Measurements from ENCODE around the gene TEAD2. TPM values are rescaled to one million over a fixed set of nuclear protein-coding genes. Genes with fewer than 3 reads are reported as not detected.

TEAD2 gene
- total RNA-seq, 1 experiment from 2014 or later: 121 TPM

DNA sequence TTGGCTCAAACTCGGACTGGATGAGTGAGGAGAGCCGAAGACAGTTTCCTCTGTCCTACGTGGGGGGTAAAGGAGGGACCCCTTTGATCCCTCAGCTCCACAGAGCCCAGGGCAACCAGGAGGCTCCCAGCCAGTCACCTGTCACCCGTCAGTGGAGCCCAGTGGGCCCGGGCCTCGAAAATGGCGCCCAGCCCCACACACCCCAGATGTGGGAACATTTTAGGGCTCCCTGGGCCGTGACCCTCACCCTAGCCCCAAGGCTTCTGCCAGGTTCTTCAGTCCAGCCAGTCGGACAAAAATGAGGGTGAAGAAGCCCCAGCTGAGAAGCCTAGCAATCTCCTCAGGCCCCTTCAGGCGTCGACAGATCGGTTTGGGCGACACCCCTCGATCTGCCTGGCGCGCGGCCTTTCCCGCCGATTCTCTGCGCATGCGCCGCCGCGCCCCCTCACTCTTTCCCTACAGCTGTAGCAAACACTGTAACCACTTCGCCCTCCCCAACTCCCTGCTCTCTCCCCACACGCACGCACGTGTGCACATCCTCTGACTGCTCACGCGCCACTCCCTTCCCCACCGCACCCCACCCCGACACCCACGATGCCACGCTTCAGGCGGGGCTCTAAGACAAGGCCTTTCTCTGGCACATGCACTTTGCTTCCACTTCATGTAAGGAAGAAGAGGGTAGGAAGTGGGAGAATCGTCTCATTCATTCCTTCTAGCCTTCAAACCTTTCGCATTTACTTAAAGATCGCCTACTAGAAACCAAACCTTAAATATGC, 37.2 kb downstream of the TEAD2 start, which contains the start of gene SLC6A16:
Gene SLC6A16 (minus strand): TSS at position 391 of the 776 bp plus-strand sequence. CDS start 13,844 bp downstream, outside the sequence.
- Histone ChIP-seq H3K9me3 (ENCODE audit: low read depth, low read length, poor library complexity, severe bottlenecking) (peaks cover 11% of the 10 kb centered on the region), H3K27ac (ENCODE audit: low read depth, low read length, poor library complexity, severe bottlenecking) (no peak within 1 kb of the TSS), H3K4me1 (ENCODE audit: insufficient read depth, low read length, poor library complexity, severe bottlenecking) (no peaks in the 10 kb centered on the region), H3K36me3 (ENCODE audit: insufficient read depth, low read length, poor library complexity, severe bottlenecking) (no peaks in the 10 kb centered on the region), H3K27me3 (replicated peaks; ENCODE audit: insufficient read depth, low read depth, low read length, poor library complexity) (no peaks in the 10 kb centered on the region), H3K4me3 (ENCODE audit: low read depth, low read length, poor library complexity, severe bottlenecking) (no peak within 1 kb of the TSS)
- ChIA-PET POLR2A (ENCODE audit: low non-redundant PET) (no interaction called here), CTCF (no interaction called here)
- TF ChIP-seq, protein P1, sequence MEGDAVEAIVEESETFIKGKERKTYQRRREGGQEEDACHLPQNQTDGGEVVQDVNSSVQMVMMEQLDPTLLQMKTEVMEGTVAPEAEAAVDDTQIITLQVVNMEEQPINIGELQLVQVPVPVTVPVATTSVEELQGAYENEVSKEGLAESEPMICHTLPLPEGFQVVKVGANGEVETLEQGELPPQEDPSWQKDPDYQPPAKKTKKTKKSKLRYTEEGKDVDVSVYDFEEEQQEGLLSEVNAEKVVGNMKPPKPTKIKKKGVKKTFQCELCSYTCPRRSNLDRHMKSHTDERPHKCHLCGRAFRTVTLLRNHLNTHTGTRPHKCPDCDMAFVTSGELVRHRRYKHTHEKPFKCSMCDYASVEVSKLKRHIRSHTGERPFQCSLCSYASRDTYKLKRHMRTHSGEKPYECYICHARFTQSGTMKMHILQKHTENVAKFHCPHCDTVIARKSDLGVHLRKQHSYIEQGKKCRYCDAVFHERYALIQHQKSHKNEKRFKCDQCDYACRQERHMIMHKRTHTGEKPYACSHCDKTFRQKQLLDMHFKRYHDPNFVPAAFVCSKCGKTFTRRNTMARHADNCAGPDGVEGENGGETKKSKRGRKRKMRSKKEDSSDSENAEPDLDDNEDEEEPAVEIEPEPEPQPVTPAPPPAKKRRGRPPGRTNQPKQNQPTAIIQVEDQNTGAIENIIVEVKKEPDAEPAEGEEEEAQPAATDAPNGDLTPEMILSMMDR (conservative IDR thresholded peaks at IDR 0.05; ENCODE audit: low read depth, low read length): no peak
- TF ChIP-seq EZH2 (IDR thresholded peaks at IDR 0.05; ENCODE audit: borderline replicate concordance, low read depth, low read length, poor library complexity, severe bottlenecking): no peak
- DNase-seq (ENCODE audit: low spot score): no peak
- intact Hi-C loops (cut with micrococcal nuclease; ENCODE audit: unreplicated experiment): no loop called here
- BruUV-seq (replicated peaks): no TSS peak

DNA sequence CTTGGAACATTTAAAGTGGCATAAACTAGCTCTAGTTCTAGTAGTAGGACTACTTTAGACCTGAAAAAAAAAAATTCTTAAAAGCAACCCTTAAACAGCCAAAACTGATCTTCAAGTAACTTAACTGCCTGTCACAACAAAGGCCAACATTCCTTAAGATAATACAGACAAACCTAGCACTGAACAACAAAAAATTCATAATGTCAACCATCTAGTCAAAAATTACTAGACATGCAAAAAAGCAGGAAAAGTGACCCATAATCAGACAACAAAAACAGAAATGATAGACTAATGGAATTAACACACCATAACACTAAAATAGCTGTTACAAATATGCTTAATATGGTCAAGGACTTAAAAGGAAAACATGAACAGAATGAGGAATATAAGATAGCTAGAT, 43.9 kb downstream of the TEAD2 start:
- Histone ChIP-seq H3K4me3 (ENCODE audit: low read depth, low read length, poor library complexity, severe bottlenecking) (no peak overlapping the region), H3K27ac (ENCODE audit: low read depth, low read length, poor library complexity, severe bottlenecking) (no peak overlapping the region), H3K27me3 (replicated peaks; ENCODE audit: insufficient read depth, low read depth, low read length, poor library complexity) (no peaks in the 10 kb centered on the region), H3K4me1 (ENCODE audit: insufficient read depth, low read length, poor library complexity, severe bottlenecking) (peaks cover 12% of the 10 kb centered on the region), H3K9me3 (ENCODE audit: low read depth, low read length, poor library complexity, severe bottlenecking) (peaks cover 14% of the 10 kb centered on the region), H3K36me3 (ENCODE audit: insufficient read depth, low read length, poor library complexity, severe bottlenecking) (no peaks in the 10 kb centered on the region)
- ChIA-PET CTCF (interaction anchor here (1.2 kb wide), 1 partner anchor 9 kb away, joined by 3 read pairs; no protein-coding TSS in a partner anchor), POLR2A (ENCODE audit: low non-redundant PET) (no interaction called here)
- TF ChIP-seq, protein P1 (conservative IDR thresholded peaks at IDR 0.05; ENCODE audit: low read depth, low read length): no peak
- TF ChIP-seq EZH2 (IDR thresholded peaks at IDR 0.05; ENCODE audit: borderline replicate concordance, low read depth, low read length, poor library complexity, severe bottlenecking): no peak
- DNase-seq (ENCODE audit: low spot score): no peak
- no TSS peak for BruUV-seq (replicated peaks)
- intact Hi-C loops (cut with micrococcal nuclease; ENCODE audit: unreplicated experiment): no loop called here

DNA sequence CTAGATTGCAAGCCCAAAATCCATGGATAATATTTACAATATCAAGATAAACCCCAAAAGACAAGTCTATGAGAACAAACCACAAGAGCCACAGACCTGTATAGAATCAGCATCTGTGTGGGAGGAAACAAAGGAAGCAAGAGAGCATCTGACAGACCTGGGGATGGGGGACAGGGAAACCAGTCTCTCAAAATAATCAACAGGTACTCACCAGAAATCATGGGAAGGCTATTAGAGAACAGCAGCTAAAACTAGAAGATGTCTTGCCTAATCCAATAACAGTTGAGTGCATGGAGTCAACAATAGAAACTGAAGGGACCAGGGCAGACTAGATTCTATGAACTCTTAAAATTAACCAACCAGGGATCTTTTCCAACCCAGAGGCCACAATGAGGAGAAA, 45.9 kb downstream of the TEAD2 start:
- intact Hi-C loops (cut with micrococcal nuclease; ENCODE audit: unreplicated experiment): no loop called here
- TF ChIP-seq EZH2 (IDR thresholded peaks at IDR 0.05; ENCODE audit: borderline replicate concordance, low read depth, low read length, poor library complexity, severe bottlenecking): no peak
- TF ChIP-seq, protein P1 (conservative IDR thresholded peaks at IDR 0.05; ENCODE audit: low read depth, low read length): no peak
- H3K27ac ChIP-seq (ENCODE audit: low read depth, low read length, poor library complexity, severe bottlenecking): no peak overlapping the region
- BruUV-seq (replicated peaks): no TSS peak
- peaks cover 12% of the 10 kb centered on the region for H3K4me1 ChIP-seq (ENCODE audit: insufficient read depth, low read length, poor library complexity, severe bottlenecking)
- H3K36me3 ChIP-seq (ENCODE audit: insufficient read depth, low read length, poor library complexity, severe bottlenecking): no peaks in the 10 kb centered on the region
- ChIA-PET CTCF (no interaction called here), POLR2A (ENCODE audit: low non-redundant PET) (no interaction called here)
- no peak overlapping the region for H3K4me3 ChIP-seq (ENCODE audit: low read depth, low read length, poor library complexity, severe bottlenecking)
- DNase-seq (ENCODE audit: low spot score): no peak
- H3K27me3 ChIP-seq (replicated peaks; ENCODE audit: insufficient read depth, low read depth, low read length, poor library complexity): no peaks in the 10 kb centered on the region
- peaks cover 7% of the 10 kb centered on the region for H3K9me3 ChIP-seq (ENCODE audit: low read depth, low read length, poor library complexity, severe bottlenecking)
